ENCODE measurements around the gene ARHGAP15.

GRCh38 chr2:143152637-143153036 lies 23.4 kb downstream of the ARHGAP15 start:
- TF ChIP-seq, protein P1, sequence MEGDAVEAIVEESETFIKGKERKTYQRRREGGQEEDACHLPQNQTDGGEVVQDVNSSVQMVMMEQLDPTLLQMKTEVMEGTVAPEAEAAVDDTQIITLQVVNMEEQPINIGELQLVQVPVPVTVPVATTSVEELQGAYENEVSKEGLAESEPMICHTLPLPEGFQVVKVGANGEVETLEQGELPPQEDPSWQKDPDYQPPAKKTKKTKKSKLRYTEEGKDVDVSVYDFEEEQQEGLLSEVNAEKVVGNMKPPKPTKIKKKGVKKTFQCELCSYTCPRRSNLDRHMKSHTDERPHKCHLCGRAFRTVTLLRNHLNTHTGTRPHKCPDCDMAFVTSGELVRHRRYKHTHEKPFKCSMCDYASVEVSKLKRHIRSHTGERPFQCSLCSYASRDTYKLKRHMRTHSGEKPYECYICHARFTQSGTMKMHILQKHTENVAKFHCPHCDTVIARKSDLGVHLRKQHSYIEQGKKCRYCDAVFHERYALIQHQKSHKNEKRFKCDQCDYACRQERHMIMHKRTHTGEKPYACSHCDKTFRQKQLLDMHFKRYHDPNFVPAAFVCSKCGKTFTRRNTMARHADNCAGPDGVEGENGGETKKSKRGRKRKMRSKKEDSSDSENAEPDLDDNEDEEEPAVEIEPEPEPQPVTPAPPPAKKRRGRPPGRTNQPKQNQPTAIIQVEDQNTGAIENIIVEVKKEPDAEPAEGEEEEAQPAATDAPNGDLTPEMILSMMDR (IDR thresholded peaks at IDR 0.05; ENCODE audit: low read length): no peak
- no peak for TF ChIP-seq EZH2 (IDR thresholded peaks at IDR 0.05; ENCODE audit: borderline replicate concordance, low read length)
